Psoas muscle (tissue), 8 donors: Measurements from ENCODE around the gene CDH4. TPM values are rescaled to one million over a fixed set of nuclear protein-coding genes. Genes with fewer than 3 reads are reported as not detected.

Experiments used
- ATAC-seq, 4 donors: fragments of 200-7000 bp; cut with Tn5 transposase; one replicate each; pipeline ENCODE4 v1.9.1; 2020; ENCODE audit warnings: moderate library complexity in 3 of 4, mild to moderate bottlenecking in 2 of 4
- DNase-seq, 2 donors: peaks; one replicate each; pipeline ENCODE4 v3.0.0-alpha.2; 2020
- H3K27ac ChIP-seq: fragments of 200-600 bp; one replicate; pipeline ENCODE4 v1.8.0; 2022
- H3K27me3 ChIP-seq, 3 donors: fragments of 200-600 bp in 1 of 3; one replicate each; pipeline versions ENCODE4 v1.6.1 to v1.8.0; 2013 to 2022; ENCODE audit warnings: low read length in 2 of 3, mild to moderate bottlenecking in 2 of 3, moderate library complexity in 1 of 3; ENCODE audit not compliant: insufficient read depth in 3 of 3
- H3K36me3 ChIP-seq, 2 donors: fragments of 200-600 bp in 1 of 2; one replicate each; pipeline versions ENCODE4 v1.6.1 to v1.8.0; 2013 to 2022; ENCODE audit warnings: low read depth in 1 of 2, mild to moderate bottlenecking in 1 of 2, moderate library complexity in 1 of 2; ENCODE audit not compliant: insufficient read depth in 1 of 2
- H3K4me1 ChIP-seq: fragments of 200-600 bp; one replicate; pipeline ENCODE4 v1.8.0; 2022
- H3K4me3 ChIP-seq: fragments of 200-600 bp; one replicate; pipeline ENCODE4 v1.8.0; 2022; ENCODE audit warnings: mild to moderate bottlenecking
- H3K9me3 ChIP-seq: fragments of 200-600 bp; one replicate; pipeline ENCODE4 v1.8.0; 2022
- WGBS, 3 donors: extraction: QIAGEN DNeasy Blood & Tissue Kit; methylation state at CpG; one replicate each; pipeline versions ENCODE4 v1.1.6 to v1.1.7; 2013; 5-methylcytosine and 5-hydroxymethylcytosine counted together
- intact Hi-C, 2 donors: fragments of 100-400 bp; cut with DNase I; formaldehyde crosslinking; loops; one replicate each; pipeline versions ENCODE4 v1.11.0 to v1.14.2; 2022
- polyA plus RNA-seq, 3 donors: library from polyadenylated mRNA; stranded (reverse); fragments of 200-250 nt; gene quantifications; one replicate each; pipeline ENCODE4 v1.2.3, GENCODE V29; 2013
- total RNA-seq, 4 donors: library from RNA; stranded (reverse); fragmentation: NEBNext Ultra II Directional in 2 of 4; extraction: Animal tissue kit (Norgen Biotek cat#: 25700) in 2 of 4; gene quantifications; one replicate each; pipeline versions ENCODE4 v1.2.1 to v1.2.4, GENCODE V29; 2021 to 2023
- TF ChIP-seq, protein P1 (sequence below): fragments of 200-600 bp; IDR thresholded peaks from one replicate; pipeline ENCODE4 v1.8.0; 2022; ENCODE audit warnings: antibody characterized with exemption
- donor health status: healthy with polysubstance abuse.
- donor health status: DM: no; HTN: no; CAD: no; lungs with moderate emphysema.
- donor health status: Bipolar disorder and iron deficiency.
- donor health status: healthy.
- donor health status: DM: yes; HTN: yes; CAD: no.
- donor health status: DM: no; HTN: no; CAD: no.
- donor health status: DM: no; HTN: no; CAD: no.
- donor health status: DM: yes; HTN: yes; CAD: no.

CDH4 gene
- total and polyA plus RNA-seq, 7 donors, result 0.26 to 1.0 (median 0.34) TPM

DNA sequence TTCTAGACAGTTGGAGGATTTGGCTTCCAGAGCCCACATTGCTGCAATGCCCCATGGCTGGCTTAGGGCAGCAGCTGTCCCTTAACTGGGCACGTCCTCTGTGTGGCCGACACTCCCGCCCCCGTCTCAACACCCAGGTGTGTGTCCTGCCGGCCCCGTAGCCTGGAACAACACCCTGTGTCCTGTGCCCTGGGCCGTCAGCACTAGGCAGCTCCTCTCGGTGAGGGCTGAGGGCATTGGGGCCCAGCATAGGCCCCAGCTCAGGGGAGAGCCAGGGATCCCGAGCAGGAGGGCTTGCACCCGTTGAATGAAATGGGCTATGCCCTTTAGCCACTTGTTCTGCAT lies 121.0 kb downstream of the CDH4 start:
- WGBS, 3 donors, result 34 to 46% (median 42%) methylated on average over 10 of the region's 10 CpGs
- H3K9me3 ChIP-seq, result no peaks in the 10 kb centered on the region
- no peaks in the 10 kb centered on the region for H3K4me1 ChIP-seq
- TF ChIP-seq, protein P1, sequence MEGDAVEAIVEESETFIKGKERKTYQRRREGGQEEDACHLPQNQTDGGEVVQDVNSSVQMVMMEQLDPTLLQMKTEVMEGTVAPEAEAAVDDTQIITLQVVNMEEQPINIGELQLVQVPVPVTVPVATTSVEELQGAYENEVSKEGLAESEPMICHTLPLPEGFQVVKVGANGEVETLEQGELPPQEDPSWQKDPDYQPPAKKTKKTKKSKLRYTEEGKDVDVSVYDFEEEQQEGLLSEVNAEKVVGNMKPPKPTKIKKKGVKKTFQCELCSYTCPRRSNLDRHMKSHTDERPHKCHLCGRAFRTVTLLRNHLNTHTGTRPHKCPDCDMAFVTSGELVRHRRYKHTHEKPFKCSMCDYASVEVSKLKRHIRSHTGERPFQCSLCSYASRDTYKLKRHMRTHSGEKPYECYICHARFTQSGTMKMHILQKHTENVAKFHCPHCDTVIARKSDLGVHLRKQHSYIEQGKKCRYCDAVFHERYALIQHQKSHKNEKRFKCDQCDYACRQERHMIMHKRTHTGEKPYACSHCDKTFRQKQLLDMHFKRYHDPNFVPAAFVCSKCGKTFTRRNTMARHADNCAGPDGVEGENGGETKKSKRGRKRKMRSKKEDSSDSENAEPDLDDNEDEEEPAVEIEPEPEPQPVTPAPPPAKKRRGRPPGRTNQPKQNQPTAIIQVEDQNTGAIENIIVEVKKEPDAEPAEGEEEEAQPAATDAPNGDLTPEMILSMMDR, result no peak
- DNase-seq (no peak), ATAC-seq (no peak)
- no peak overlapping the region for H3K4me3 ChIP-seq
- no peaks in the 10 kb centered on the region for H3K36me3 ChIP-seq
- H3K27ac ChIP-seq, result no peak overlapping the region
- H3K27me3 ChIP-seq, result peaks cover 0 to 4% (median 0%) of the 10 kb centered on the region in 3 donors
- intact Hi-C loops, result no loop called here

GRCh38 chr20:61373956-61374545 lies 122.0 kb downstream of the CDH4 start:
- Histone ChIP-seq H3K9me3 (no peaks in the 10 kb centered on the region), H3K27ac (no peak overlapping the region), H3K27me3 (peaks cover 0 to 4% (median 0%) of the 10 kb centered on the region in 3 donors), H3K4me1 (no peaks in the 10 kb centered on the region), H3K4me3 (no peak overlapping the region), H3K36me3 (no peaks in the 10 kb centered on the region)
- ATAC-seq (no peak), DNase-seq (no peak)
- WGBS, 3 donors, result 88 to 92% (median 89%) methylated on average over 19 of the region's 19 CpGs
- intact Hi-C loops, result no loop called here
- TF ChIP-seq, protein P1, result no peak

DNA sequence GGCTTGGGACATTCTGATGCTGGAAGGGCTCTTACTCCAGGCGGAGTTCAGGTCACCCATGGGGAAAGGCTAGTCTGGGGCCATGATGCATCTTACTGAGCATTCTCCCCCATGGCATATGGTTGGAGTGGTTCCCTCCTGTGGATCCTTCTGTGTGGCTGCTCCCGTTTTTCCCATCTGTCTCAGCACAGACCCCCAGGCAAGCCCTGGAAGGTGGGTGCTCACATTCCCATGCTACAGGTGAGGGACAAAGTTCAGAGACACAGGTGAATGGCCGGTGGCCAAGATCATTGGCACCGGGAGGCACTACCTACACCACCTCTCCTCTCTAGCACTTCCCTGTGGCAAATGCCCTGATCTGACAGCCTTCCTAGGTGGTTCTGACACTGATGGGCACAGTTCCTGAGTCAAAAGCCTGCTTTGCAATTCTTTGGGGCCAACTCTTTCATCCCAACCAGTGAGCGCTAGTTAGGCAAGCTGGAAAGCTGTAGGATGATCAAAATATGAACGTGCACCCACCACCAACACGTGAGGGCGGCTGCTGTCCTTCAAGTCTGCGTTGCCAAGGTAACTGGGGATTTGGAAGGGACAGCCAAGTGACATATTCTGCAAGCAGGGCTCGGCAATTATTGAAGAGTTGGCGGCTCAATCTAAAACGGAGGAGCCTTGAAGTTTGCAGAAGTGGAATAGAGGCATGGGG lies 124.6 kb downstream of the CDH4 start:
- DNase-seq (no peak), ATAC-seq (no peak)
- intact Hi-C loops, result no loop called here
- Histone ChIP-seq H3K4me1 (no peaks in the 10 kb centered on the region), H3K9me3 (no peaks in the 10 kb centered on the region), H3K27me3 (no peaks in the 10 kb centered on the region), H3K27ac (no peak overlapping the region), H3K4me3 (no peak overlapping the region), H3K36me3 (no peaks in the 10 kb centered on the region)
- TF ChIP-seq, protein P1, result no peak
- 93 to 95% (median 93%) methylated on average over 12 of the region's 12 CpGs for WGBS, 3 donors

DNA sequence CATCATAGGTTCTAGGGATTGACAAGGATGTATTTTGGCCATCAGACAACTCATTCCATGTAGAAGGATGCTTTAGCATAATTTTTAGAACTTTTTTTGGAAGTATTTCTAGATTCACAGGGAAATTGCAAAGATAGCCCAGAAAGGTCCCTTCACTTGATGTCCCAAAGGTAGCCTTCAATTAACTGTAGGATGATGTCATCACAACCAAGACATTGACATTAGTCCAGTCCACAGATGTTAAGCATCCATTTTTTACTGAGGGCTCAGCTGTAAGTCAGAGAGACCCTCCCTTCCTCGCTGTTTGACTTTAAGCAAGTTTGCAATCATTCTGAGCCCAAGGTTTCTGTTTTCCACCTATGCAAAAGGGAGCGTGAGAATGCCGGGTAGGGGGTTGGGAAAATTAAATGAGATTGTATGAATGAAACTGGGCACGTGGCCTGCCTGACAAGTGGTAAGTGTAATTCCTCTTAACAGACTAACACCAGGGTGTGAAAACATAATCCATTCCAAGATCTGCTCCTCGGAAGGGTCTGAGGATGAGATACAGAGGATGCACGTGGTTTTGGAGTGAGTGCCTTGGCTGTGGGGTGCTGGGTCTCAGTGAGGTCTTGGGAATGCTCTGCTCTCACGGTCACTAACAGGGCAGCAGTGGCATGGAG lies 126.8 kb downstream of the CDH4 start:
- no peak overlapping the region for H3K4me3 ChIP-seq
- peaks cover 6% of the 10 kb centered on the region for H3K9me3 ChIP-seq
- TF ChIP-seq, protein P1, result no peak
- WGBS, 3 donors, result 35 to 61% (median 52%) methylated on average over 7 of the region's 7 CpGs
- H3K36me3 ChIP-seq, result no peaks in the 10 kb centered on the region
- H3K27ac ChIP-seq, result no peak overlapping the region
- DNase-seq (no peak), ATAC-seq (no peak)
- no peaks in the 10 kb centered on the region for H3K27me3 ChIP-seq
- intact Hi-C loops, result no loop called here
- no peaks in the 10 kb centered on the region for H3K4me1 ChIP-seq
